Kidney epithelial cell (primary cell): Measurements from ENCODE around the gene SLC41A3. TPM values are rescaled to one million over a fixed set of nuclear protein-coding genes. Genes with fewer than 3 reads are reported as not detected.
A peak's percentile ranks its signal among the peaks of the same experiment; 100 is the strongest.

Experiments
- DNase-seq: peaks from one replicate; pipeline ENCODE4 v3.0.0-alpha.2; 2010; ENCODE audit warnings: low read depth
- H3K27me3 ChIP-seq: 2 replicates; pipeline ENCODE4 v1.6.0; 2011; ENCODE audit warnings: low read length; ENCODE audit not compliant: control insufficient read depth, insufficient read depth
- H3K36me3 ChIP-seq: 2 replicates; pipeline ENCODE4 v1.5.1; 2011; ENCODE audit warnings: low read length; ENCODE audit not compliant: control insufficient read depth, insufficient read depth
- H3K4me3 ChIP-seq: 2 replicates; pipeline ENCODE4 v1.5.1; 2011; ENCODE audit warnings: low read depth, mild to moderate bottlenecking, control low read depth, low read length
- total RNA-seq: library from RNA; depleted of rRNA; stranded (reverse); fragments of >200 nt; gene quantifications from 2 replicates; pipeline ENCODE4 v1.2.3, GENCODE V29; 2015
- TF ChIP-seq, protein P1 (sequence below): IDR thresholded peaks from 2 replicates; pipeline ENCODE4 v1.5.1; 2011; ENCODE audit warnings: mild to moderate bottlenecking, moderate library complexity, low read length, control low read depth, inconsistent platforms; ENCODE audit not compliant: insufficient read depth, poor library complexity, severe bottlenecking

Gene SLC41A3
- total RNA-seq = 73.4 and 74.9 TPM in 2 replicates

DNA sequence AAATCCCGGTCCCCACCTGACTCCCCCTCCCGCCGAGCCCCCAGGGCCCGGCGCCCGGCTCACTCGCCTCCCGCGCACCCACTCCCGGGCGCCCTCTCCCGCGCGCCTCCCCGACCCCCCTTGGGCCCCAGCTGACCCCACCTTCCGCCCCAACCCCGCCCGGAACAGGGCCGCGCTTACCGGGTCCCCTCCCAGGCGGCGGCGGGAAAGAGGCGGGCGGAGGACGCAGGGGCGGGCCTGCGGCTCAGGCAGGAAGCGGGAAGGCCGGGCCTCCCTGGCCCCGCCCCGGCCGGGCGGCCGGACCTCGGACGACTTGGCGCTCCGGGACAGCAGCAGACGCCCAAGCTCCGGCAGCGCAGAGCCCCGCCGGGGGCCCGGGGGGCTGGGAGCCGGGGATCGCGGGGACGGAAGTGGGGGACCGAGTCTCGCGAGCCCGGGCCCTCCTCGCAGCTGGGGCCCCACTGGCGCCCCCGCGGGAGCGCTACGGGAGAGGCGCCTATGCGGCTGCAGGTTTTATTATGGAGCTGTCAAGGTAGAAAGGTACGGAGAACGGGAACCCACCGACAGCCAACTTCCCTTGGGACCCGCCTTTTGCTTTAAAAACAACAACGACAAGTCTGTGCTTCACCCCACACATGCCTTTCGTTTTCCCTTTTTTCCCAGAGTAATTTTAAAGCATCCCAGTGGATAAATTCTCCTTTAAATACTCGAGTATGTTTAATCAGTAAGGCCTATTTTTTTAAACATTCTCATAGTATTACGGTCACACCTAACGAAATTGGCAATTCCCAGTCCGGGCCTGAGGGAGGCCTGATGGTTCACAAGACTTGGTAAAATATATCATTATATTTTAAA, at the start of gene SLC41A3:
Gene SLC41A3 (minus strand): TSS at position 212 of the 855 bp plus-strand sequence. CDS start 15,905 bp downstream, outside the sequence.
- no peaks in the 10 kb centered on the region for H3K36me3 ChIP-seq
- TF ChIP-seq, protein P1, sequence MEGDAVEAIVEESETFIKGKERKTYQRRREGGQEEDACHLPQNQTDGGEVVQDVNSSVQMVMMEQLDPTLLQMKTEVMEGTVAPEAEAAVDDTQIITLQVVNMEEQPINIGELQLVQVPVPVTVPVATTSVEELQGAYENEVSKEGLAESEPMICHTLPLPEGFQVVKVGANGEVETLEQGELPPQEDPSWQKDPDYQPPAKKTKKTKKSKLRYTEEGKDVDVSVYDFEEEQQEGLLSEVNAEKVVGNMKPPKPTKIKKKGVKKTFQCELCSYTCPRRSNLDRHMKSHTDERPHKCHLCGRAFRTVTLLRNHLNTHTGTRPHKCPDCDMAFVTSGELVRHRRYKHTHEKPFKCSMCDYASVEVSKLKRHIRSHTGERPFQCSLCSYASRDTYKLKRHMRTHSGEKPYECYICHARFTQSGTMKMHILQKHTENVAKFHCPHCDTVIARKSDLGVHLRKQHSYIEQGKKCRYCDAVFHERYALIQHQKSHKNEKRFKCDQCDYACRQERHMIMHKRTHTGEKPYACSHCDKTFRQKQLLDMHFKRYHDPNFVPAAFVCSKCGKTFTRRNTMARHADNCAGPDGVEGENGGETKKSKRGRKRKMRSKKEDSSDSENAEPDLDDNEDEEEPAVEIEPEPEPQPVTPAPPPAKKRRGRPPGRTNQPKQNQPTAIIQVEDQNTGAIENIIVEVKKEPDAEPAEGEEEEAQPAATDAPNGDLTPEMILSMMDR = peak; percentile 52
- peak; percentile 34 for DNase-seq
- no peaks in the 10 kb centered on the region for H3K27me3 ChIP-seq
- peak within 1 kb of the TSS; percentile 75 for H3K4me3 ChIP-seq

DNA sequence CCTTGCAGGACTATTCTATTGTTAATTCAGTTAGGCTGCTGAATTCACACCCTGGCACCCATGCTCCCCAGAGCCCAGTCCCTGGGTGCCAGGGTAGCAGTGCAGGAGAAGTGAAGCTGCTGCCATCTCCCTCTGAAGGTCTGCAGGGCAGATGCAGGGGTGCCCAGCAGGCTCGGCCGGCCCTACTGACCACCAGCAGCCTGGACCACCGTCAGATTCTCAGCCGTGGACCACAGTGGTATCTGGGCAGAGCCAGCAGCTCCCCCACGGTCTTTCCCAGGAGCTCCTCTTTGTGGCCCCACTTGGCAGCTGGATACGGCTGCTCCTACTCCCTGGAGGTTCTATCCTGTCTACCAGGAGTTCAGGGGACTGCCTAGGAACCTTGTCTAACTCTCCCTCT, 49.7 kb upstream of the SLC41A3 start:
- TF ChIP-seq, protein P1 = no peak
- Histone ChIP-seq H3K36me3 (no peaks in the 10 kb centered on the region), H3K4me3 (no peak overlapping the region), H3K27me3 (peaks cover 10% of the 10 kb centered on the region)
- DNase-seq = no peak

GRCh38 chr3:126132751-126133511, 49.0 kb upstream of the SLC41A3 start:
- Histone ChIP-seq H3K27me3 (peaks cover 13% of the 10 kb centered on the region), H3K36me3 (no peaks in the 10 kb centered on the region), H3K4me3 (no peak overlapping the region)
- TF ChIP-seq, protein P1 = peak; percentile 55
- no peak for DNase-seq

GRCh38 chr3:126131881-126132750, 48.2 kb upstream of the SLC41A3 start:
- no peaks in the 10 kb centered on the region for H3K36me3 ChIP-seq
- H3K4me3 ChIP-seq = no peak overlapping the region
- peaks cover 13% of the 10 kb centered on the region for H3K27me3 ChIP-seq
- TF ChIP-seq, protein P1 = no peak
- no peak for DNase-seq

- Histone ChIP-seq H3K4me3 (no peak overlapping the region), H3K27me3 (peaks cover 9% of the 10 kb centered on the region), H3K36me3 (no peaks in the 10 kb centered on the region)
- TF ChIP-seq, protein P1 = no peak
- DNase-seq = no peak
Observed at GRCh38 chr3:126130981-126131745, 47.2 kb upstream of the SLC41A3 start.
